ENCODE measurements around the gene CYBB.

Gene CYBB

GRCh38 chrX:37779857-37780256 is at the start of gene CYBB:
Gene CYBB, plus strand, starts transcription at chrX:37780059. Its CDS starts 19 bp downstream, at chrX:37780078.
- TF ChIP-seq CTCF (IDR thresholded peaks at IDR 0.05; ENCODE audit: low read depth, low read length, missing control alignments): no peak
- no peak for DNase-seq (ENCODE audit: low read depth)
- peak within 1 kb of the TSS; percentile 56 for H3K4me3 ChIP-seq (ENCODE audit: low read depth, low read length)

GRCh38 chrX:37745354-37745753 is 34.5 kb upstream of the CYBB start:
- no peak overlapping the region for H3K4me3 ChIP-seq (ENCODE audit: low read depth, low read length)
- no peak for DNase-seq (ENCODE audit: low read depth)
- TF ChIP-seq CTCF (IDR thresholded peaks at IDR 0.05; ENCODE audit: low read depth, low read length, missing control alignments): peak; percentile 63

GRCh38 chrX:37745835-37746217 is 34.0 kb upstream of the CYBB start:
- no peak for DNase-seq (ENCODE audit: low read depth)
- no peak overlapping the region for H3K4me3 ChIP-seq (ENCODE audit: low read depth, low read length)
- TF ChIP-seq CTCF (IDR thresholded peaks at IDR 0.05; ENCODE audit: low read depth, low read length, missing control alignments): no peak

GRCh38 chrX:37746218-37746941 is 33.5 kb upstream of the CYBB start:
- no peak overlapping the region for H3K4me3 ChIP-seq (ENCODE audit: low read depth, low read length)
- DNase-seq (ENCODE audit: low read depth): peak; percentile 64
- TF ChIP-seq CTCF (IDR thresholded peaks at IDR 0.05; ENCODE audit: low read depth, low read length, missing control alignments): no peak

GRCh38 chrX:37746951-37747350 is 32.9 kb upstream of the CYBB start:
- no peak overlapping the region for H3K4me3 ChIP-seq (ENCODE audit: low read depth, low read length)
- TF ChIP-seq CTCF (IDR thresholded peaks at IDR 0.05; ENCODE audit: low read depth, low read length, missing control alignments): no peak

GRCh38 chrX:37752281-37752680 is 27.6 kb upstream of the CYBB start:
- TF ChIP-seq CTCF (IDR thresholded peaks at IDR 0.05; ENCODE audit: low read depth, low read length, missing control alignments): no peak
- no peak for DNase-seq (ENCODE audit: low read depth)

More at GRCh38 chrX:37746951-37747350, 32.9 kb upstream of the CYBB start:
- DNase-seq (ENCODE audit: low read depth): no peak

GRCh38 chrX:37752936-37753335 is 26.9 kb upstream of the CYBB start:
- no peak for TF ChIP-seq CTCF (IDR thresholded peaks at IDR 0.05; ENCODE audit: low read depth, low read length, missing control alignments)
- H3K4me3 ChIP-seq (ENCODE audit: low read depth, low read length): no peak overlapping the region
- no peak for DNase-seq (ENCODE audit: low read depth)

More at GRCh38 chrX:37752281-37752680, 27.6 kb upstream of the CYBB start:
- no peak overlapping the region for H3K4me3 ChIP-seq (ENCODE audit: low read depth, low read length)
